Measurements from ENCODE around the gene AVP.
"Not testable (repeated sequence)": the region's sequence is repeated elsewhere in the genome, so short reads cannot be mapped to it uniquely, and the experiment has no call there.

Gene AVP

DNA sequence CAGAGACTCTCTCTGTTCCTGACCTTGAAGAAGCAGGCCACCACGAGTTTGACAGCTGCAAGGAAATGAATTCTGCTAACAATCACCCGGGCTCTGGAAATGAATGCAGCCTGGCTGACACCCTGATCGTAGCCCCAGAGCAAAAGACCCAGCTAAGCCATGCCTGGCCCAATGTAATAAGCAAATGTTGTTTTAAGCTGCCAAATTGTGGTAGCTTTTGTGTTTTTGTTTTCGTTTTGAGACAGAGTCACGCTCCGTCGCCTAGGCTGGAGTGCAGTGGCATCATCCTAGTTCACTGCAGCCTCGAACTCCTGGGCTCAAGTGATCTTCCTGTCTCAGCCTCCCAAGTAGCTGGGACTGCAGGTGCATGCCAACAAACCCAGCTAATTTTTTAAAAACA lies 16.4 kb downstream of the AVP start:
- TF ChIP-seq, protein P1, sequence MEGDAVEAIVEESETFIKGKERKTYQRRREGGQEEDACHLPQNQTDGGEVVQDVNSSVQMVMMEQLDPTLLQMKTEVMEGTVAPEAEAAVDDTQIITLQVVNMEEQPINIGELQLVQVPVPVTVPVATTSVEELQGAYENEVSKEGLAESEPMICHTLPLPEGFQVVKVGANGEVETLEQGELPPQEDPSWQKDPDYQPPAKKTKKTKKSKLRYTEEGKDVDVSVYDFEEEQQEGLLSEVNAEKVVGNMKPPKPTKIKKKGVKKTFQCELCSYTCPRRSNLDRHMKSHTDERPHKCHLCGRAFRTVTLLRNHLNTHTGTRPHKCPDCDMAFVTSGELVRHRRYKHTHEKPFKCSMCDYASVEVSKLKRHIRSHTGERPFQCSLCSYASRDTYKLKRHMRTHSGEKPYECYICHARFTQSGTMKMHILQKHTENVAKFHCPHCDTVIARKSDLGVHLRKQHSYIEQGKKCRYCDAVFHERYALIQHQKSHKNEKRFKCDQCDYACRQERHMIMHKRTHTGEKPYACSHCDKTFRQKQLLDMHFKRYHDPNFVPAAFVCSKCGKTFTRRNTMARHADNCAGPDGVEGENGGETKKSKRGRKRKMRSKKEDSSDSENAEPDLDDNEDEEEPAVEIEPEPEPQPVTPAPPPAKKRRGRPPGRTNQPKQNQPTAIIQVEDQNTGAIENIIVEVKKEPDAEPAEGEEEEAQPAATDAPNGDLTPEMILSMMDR (IDR thresholded peaks at IDR 0.05): no peak
- Histone ChIP-seq H3K4me2 (ENCODE audit: low read length) (no peak overlapping the region), H3K27me3 (ENCODE audit: control insufficient read depth, insufficient read depth, low read length) (no peaks in the 10 kb centered on the region), H3K9ac (no peak overlapping the region), H2AFZ (peak overlapping the region; percentile 45), H3K27ac (peak overlapping the region; percentile 27), H3K79me2 (no peaks in the 10 kb centered on the region), H3K4me1 (peaks cover 5% of the 10 kb centered on the region), H3K4me3 (ENCODE audit: low read depth, low read length) (no peak overlapping the region), H3K9me3 (ENCODE audit: control insufficient read depth, low read length) (no peaks in the 10 kb centered on the region), H3K36me3 (ENCODE audit: control insufficient read depth, insufficient read depth, low read length) (no peaks in the 10 kb centered on the region)

DNA sequence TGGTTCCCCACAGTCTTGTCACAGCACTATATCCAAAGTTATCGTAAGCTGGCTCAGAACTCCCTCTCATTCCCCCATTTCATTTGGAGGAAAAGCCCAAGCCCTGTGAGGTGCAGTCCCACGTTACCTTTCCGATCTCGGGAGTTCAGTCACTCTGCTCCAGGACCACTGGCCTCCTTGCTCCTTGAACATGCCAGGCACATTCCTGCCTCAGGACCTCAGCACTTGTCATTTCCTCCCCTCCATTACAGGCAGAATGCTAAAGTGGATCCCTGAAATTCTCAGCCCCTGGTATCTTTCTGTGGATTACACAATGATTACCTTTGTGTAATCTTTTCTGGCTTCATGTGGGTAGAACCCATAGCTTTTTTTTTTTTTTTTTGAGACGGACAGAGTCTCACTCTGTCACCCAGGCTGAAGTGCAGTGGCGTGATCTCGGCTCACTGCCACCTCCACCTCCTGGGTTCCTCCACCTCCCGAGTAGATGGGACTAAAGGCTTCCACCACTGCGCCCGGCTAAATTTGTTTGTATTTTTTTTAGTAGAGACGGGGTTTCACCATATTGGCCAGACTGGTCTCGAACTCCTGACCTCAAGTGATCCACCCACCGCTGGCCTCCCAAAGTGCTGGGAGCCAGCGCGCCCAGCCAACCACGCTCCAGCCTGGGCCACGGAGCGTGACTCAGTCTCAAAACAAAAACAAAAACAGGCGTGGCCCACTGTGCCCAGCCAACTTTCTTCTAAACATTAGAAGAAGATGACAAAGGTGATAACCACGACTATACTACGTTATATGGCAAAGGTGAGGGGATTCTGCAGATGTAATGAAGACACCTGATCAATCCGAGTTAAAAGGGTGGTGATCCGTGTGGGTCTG lies 17.1 kb downstream of the AVP start:
- Histone ChIP-seq H3K9me3 (ENCODE audit: control insufficient read depth, low read length) (no peaks in the 10 kb centered on the region), H3K36me3 (ENCODE audit: control insufficient read depth, insufficient read depth, low read length) (no peaks in the 10 kb centered on the region), H2AFZ (peak overlapping the region; percentile 45), H3K4me1 (peaks cover 5% of the 10 kb centered on the region), H3K79me2 (no peaks in the 10 kb centered on the region), H3K9ac (no peak overlapping the region), H3K4me3 (ENCODE audit: low read depth, low read length) (no peak overlapping the region), H3K4me2 (ENCODE audit: low read length) (no peak overlapping the region), H3K27ac (peak overlapping the region; percentile 27), H3K27me3 (ENCODE audit: control insufficient read depth, insufficient read depth, low read length) (no peaks in the 10 kb centered on the region)
- TF ChIP-seq, protein P1 (IDR thresholded peaks at IDR 0.05): no peak

DNA sequence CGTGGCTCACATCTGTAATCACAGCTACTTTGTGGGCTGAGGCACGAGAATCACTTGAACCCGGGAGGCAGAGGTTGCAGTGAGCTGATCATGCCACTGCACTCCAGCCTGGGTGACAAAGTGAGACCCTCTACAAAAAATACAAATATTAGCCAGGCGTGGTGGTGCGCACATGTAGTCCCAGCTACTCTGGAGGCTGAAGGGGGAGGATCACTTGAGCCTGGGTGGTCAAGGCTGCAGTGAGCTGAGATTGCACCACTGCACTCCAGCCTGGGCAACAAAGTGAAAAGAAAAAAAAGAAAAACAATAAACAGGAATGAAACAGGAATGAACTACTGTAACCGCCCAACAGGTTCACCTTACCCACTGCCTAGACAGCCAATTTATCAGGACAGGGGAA lies 20.4 kb downstream of the AVP start:
- H3K4me3 ChIP-seq (ENCODE audit: low read depth, low read length); H3K9ac ChIP-seq; H3K79me2 ChIP-seq; H3K27me3 ChIP-seq (ENCODE audit: control insufficient read depth, insufficient read depth, low read length); H3K27ac ChIP-seq; H3K36me3 ChIP-seq (ENCODE audit: control insufficient read depth, insufficient read depth, low read length); H2AFZ ChIP-seq; H3K4me2 ChIP-seq (ENCODE audit: low read length); H3K9me3 ChIP-seq (ENCODE audit: control insufficient read depth, low read length); H3K4me1 ChIP-seq: not testable (repeated sequence)

DNA sequence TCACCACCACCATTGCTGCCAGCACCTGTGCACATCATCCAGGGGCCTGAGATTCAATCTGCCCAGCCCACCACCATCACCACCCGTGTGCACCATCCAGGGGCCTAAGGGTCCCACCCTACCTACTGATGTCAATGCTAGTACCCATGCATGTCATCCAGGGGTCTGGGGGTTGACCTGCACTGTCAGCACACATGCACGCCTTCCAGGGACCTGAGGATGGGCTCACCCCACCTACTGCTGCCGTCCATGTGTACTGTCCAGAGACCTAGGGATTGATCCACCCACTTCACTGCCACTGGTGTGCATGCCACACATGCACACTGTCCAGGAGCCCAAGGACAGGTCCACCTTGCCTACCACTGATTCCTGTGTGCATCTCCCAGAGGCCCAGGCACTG lies 25.0 kb downstream of the AVP start:
- Histone ChIP-seq H3K4me3 (ENCODE audit: low read depth, low read length) (no peak overlapping the region), H3K9me3 (ENCODE audit: control insufficient read depth, low read length) (no peaks in the 10 kb centered on the region), H3K36me3 (ENCODE audit: control insufficient read depth, insufficient read depth, low read length) (no peaks in the 10 kb centered on the region), H3K27ac (no peak overlapping the region), H3K4me2 (ENCODE audit: low read length) (no peak overlapping the region), H3K79me2 (no peaks in the 10 kb centered on the region), H2AFZ (no peak overlapping the region), H3K27me3 (ENCODE audit: control insufficient read depth, insufficient read depth, low read length) (no peaks in the 10 kb centered on the region), H3K4me1 (no peaks in the 10 kb centered on the region), H3K9ac (no peak overlapping the region)
- TF ChIP-seq, protein P1 (IDR thresholded peaks at IDR 0.05): no peak

DNA sequence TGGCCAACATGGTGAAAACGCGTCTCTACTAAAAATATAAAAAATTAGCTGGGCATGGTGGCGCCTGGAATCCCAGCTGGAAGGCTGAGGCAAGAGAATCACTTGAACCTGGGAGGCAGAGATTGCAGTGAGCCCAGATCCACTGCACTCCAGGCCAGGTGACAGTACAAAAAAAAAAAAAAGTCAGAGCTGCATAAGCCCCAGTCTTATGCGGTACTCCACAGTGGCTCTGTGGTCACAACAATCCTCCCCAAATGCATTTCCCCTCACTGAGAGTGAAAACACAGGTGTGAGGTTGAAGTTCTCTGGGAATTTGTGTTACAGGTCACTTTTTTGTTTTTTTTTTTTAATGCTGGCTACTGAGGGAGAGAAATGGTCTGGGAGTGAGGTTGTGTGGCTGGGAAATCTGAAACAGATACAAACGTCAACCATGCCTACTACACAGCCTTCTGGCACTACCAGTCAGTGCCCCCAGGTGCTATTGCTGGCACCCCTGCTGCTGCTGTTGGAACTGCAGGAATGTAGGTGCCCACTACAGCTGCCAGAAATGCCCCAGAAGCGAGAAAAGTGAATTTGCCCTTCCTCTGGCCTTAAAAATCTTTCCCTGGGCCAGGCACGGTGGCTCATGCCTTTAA lies 33.0 kb downstream of the AVP start:
- H3K79me2 ChIP-seq: peaks cover 2% of the 10 kb centered on the region
- H3K27me3 ChIP-seq (ENCODE audit: control insufficient read depth, insufficient read depth, low read length): no peaks in the 10 kb centered on the region
- no peak overlapping the region for H3K4me2 ChIP-seq (ENCODE audit: low read length)
- no peak overlapping the region for H2AFZ ChIP-seq
- no peaks in the 10 kb centered on the region for H3K4me1 ChIP-seq
- no peak overlapping the region for H3K4me3 ChIP-seq (ENCODE audit: low read depth, low read length)
- H3K9ac ChIP-seq: no peak overlapping the region
- no peaks in the 10 kb centered on the region for H3K36me3 ChIP-seq (ENCODE audit: control insufficient read depth, insufficient read depth, low read length)
- TF ChIP-seq, protein P1 (IDR thresholded peaks at IDR 0.05): no peak
- H3K9me3 ChIP-seq (ENCODE audit: control insufficient read depth, low read length): no peaks in the 10 kb centered on the region
- H3K27ac ChIP-seq: no peak overlapping the region
